HPDE6-E6E7 (cell line): Measurements from ENCODE around the gene PAGR1.
"Not testable (repeated sequence)": the region's sequence is repeated elsewhere in the genome, so short reads cannot be mapped to it uniquely, and the experiment has no call there.

Source experiments
- DNase-seq: peaks from one replicate; pipeline ENCODE4 v3.0.0; 2011; ENCODE audit warnings: missing footprints; ENCODE audit errors: extremely low spot score

PAGR1 gene

DNA sequence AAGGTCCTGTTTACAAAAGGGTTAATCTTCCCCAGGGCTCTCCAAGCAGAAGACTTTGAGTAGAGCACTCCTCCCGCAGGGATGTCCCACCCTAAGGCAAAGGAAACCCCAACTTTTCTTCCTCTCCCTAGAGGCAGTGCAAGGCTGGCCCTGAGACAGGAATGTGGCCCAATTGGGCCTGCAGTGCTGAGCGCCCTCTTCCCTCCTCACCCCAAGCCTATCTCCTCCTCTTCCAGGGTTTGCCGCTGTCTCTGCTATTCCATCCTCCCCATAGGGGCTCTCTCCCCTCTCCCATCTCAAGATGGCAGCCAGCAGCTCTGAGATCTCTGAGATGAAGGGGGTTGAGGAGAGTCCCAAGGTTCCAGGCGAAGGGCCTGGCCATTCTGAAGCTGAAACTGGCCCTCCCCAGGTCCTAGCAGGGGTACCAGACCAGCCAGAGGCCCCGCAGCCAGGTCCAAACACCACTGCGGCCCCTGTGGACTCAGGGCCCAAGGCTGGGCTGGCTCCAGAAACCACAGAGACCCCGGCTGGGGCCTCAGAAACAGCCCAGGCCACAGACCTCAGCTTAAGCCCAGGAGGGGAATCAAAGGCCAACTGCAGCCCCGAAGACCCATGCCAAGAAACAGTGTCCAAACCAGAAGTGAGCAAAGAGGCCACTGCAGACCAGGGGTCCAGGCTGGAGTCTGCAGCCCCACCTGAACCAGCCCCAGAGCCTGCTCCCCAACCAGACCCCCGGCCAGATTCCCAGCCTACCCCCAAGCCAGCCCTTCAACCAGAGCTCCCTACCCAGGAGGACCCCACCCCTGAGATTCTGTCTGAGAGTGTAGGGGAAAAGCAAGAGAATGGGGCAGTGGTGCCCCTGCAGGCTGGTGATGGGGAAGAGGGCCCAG is 3.0 kb upstream of the PAGR1 start:
- no peak for DNase-seq

DNA sequence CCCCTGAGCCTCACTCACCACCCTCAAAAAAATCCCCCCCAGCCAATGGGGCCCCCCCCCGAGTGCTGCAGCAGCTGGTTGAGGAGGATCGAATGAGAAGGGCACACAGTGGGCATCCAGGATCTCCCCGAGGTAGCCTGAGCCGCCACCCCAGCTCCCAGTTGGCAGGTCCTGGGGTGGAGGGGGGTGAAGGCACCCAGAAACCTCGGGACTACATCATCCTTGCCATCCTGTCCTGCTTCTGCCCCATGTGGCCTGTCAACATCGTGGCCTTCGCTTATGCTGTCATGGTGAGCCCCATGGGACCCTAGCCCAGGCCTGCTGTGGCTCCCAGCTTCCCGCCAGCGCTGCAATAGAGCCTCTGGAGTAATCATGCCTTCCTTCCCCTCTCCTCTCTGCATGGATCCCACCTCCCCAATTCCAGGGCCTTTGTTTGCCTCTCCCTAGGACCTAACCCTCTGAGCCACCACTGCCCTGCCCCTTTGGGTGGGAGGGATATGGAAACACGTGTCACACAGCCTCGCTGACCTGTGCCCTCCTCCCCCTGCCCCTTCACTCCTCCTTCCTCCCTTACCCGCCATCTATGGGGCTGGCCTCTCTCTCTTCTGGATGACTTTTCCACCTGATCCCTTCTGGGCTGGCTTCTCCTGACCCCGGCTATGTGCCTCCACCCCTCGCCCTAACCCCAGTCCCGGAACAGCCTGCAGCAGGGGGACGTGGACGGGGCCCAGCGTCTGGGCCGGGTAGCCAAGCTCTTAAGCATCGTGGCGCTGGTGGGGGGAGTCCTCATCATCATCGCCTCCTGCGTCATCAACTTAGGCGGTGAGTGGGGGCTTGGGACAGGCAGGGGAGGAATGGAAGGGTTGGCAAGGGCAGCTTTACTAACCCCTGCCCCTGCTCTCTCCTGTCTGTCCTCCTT is 2.0 kb upstream of the PAGR1 start:
- DNase-seq: no peak

GRCh38 chr16:29814592-29814991 is 1.4 kb upstream of the PAGR1 start:
- DNase-seq: no peak

GRCh38 chr16:29815032-29815721 is 775 bp upstream of the PAGR1 start:
- no peak for DNase-seq

DNA sequence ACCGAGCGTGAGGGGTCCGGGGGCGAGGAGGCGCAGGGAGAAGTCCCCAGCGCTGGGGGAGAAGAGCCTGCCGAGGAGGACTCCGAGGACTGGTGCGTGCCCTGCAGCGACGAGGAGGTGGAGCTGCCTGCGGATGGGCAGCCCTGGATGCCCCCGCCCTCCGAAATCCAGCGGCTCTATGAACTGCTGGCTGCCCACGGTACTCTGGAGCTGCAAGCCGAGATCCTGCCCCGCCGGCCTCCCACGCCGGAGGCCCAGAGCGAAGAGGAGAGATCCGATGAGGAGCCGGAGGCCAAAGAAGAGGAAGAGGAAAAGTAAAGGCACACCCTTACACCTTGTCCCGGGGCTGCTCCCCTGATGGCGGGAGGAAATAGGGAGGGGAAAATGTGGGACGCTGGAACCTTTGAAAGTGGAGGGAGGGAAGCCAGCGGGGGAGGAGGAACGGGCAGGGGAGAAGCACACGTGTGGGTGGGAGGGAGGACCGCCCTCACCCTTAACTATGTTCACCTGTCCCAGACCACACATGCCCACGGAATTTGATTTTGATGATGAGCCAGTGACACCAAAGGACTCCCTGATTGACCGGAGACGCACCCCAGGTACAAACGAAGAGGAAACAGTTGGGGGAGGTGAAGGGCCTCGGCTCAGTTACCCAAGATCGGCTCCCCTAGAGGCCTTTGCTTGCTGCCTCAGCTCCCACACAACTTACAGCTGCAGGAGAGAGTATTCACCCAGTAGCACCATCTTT is 916 bp downstream of the PAGR1 start:
- no peak for DNase-seq

DNA sequence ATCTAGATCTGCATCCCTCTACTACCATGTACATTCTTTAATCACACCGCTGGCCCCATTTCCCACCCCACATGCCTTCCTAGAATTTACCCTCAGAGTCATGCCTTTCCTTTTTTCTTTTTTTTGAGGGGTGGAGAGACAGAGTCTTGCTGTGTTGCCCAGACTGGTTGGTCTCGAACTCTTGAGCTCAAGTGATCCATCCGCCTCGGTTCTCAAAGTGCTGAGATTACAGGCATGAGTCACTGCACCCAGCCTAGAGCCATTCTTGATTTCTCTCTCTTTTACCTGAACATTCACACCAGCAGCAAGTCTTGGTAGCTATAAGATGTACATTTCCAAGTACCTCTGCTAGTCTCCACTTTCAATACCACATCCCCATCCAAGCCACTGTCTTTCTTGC is 2.1 kb downstream of the PAGR1 start:
- no peak for DNase-seq

GRCh38 chr16:29819506-29819905 is 3.6 kb downstream of the PAGR1 start:
- DNase-seq: no peak

DNA sequence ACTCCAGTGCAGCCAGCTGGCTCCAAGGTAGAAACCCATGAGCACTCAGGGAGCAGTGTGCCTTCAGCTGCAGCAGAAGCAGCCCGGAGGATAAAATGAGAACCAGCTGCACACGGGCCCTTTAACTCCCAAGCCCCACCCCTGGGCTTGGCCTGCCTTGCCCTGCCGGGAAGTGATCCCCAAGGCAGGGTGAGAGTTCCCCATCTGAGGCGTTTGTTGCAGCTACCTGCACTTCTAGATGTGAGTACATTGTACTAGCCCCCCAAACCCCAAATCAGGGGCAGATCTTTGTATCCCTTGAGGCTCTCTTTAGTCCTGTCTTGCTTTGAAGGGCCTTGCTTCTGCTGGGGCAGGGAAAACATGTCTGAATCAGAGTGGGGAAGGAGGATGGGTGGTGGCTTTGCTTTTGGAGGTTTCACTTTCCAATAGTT is 4.3 kb downstream of the PAGR1 start, which contains the start of gene MVP:
TSS of gene MVP (plus strand) at position 192 of the 431 bp plus-strand sequence. CDS start 10,088 bp downstream, outside the sequence.
- no peak for DNase-seq

- no peak for DNase-seq
Measured at GRCh38 chr16:29820730-29821642, 5.0 kb downstream of the PAGR1 start.

- DNase-seq: no peak
Measured at GRCh38 chr16:29821643-29822115, 5.7 kb downstream of the PAGR1 start.

DNA sequence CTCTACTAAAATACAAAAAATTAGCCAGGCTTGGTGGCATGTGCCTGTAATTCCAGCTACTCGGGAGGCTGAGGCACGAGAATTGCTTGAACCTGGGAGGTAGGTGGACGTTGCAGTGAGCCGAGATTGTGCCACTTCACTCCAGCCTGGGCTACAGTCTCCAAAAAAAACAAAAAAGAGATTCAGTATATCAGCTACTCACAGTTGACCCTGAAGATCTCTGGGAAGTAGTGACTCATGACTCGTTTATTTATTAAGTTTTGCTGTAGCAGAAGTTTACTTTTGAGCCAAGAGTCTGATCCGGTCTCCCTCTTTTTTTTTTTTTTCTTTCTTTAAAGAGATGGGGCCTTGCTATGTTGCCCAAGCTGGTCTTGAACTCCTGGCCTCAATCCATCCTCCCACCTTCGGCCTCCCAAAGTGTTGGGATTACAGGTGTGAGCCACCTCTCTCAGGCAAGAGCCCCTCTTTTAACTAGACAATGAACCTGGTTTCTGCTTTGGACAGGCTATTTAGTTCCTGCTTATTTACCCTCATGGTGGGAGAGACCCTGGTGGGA is 8.7 kb downstream of the PAGR1 start:
- DNase-seq: no peak

DNA sequence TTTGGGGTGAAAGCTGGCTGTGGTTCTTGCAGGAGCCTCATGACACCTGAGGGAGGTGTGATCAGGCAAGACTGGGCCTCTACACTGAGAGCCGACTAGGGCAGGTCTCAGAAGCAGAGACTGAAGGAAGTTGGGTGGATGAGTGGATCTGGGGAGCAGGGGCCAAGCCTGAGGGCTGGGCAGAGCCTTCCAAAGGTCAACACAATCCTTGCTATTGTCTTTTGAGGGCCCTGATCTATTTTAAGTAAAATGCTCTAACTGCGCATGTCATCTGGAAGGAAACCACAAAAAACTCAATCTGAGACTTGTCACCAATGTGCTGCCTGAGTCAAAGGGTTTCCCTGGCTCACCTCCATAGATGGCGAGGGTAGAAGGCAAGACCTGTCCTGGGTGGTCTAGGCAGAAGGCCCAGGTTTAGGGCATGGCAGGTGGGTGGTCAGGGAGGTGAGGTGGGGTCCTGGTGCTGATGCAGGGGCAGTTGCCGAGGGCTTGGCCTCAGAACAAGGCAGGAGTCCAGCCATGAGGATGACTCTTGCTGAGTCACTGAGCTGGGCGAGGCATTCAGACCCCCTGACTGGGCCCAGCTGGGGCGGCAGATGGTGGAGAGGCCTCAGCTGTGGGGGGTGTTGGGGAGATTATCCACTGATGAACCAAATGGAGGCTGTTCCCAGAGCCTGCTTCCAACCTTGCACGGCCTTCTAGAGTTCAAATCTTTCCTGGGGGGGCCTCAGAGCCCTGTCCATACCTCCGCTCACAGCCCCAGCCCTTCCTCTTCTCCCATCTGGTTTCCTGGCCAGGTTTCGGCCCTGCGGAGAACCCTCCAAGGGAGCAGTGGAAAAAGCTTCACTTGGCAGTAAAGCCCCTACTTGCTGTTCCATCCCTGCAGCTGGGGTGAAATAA is 9.4 kb downstream of the PAGR1 start:
- no peak for DNase-seq

GRCh38 chr16:29826342-29826695 is 10.4 kb downstream of the PAGR1 start:
- no peak for DNase-seq

GRCh38 chr16:29830774-29831173 is 14.8 kb downstream of the PAGR1 start:
- no peak for DNase-seq

- no peak for DNase-seq
Measured at GRCh38 chr16:29831490-29831889, 15.5 kb downstream of the PAGR1 start.

DNA sequence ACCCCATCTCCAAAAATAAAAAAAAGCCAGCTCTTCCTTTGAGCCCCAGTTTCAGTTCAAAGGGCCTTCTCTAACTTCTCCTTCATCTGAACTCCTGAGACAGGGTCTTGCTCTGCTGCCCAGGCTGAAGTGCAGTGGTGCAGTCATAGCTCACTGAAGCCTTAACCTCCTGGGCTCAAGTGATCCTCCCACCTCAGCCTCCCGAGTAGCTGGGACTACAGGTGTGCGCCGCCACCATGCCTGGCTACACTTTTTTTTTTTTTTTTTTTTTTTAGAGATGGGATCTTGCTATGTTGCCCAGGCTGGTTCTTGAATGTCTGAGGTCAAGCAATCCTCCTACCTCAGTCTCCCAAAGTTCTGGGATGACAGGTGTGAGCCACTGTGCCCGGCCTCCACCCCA is 17.3 kb downstream of the PAGR1 start:
- DNase-seq: not testable (repeated sequence)

DNA sequence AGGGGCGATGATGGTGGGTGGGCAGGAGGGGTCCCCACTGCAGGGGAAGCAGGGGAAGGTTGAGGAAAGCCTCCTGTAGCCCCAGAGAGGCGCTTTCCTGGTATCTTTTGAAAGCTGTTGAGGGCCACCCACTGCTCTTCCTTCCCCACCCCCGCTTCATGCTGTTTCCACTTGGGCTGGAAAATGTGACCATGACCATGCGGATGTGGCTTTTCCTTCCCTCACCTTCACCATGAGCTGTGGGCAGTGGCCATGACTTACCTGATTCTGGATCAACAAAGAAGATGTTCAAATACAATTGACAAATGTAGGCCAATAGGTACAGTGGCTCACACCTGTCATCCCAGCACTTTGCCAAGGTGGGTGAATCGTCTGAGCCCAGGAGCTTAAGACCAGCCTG is 18.1 kb downstream of the PAGR1 start:
- DNase-seq: no peak

- DNase-seq: no peak
Measured at GRCh38 chr16:29835926-29836325, 20.0 kb downstream of the PAGR1 start.

- no peak for DNase-seq
Measured at GRCh38 chr16:29836623-29837022, 20.7 kb downstream of the PAGR1 start.
